Measurements from ENCODE around the gene AKR1D1. TPM values are rescaled to one million over a fixed set of nuclear protein-coding genes. Genes with fewer than 3 reads are reported as not detected.
A peak's percentile ranks its signal among the peaks of the same experiment; 100 is the strongest.

AKR1D1 gene
- total RNA-seq, 1 experiment from 2014 or later, result not detected

- no peak overlapping the region for H3K4me3 ChIP-seq (ENCODE audit: insufficient read depth, low read depth, low read length)
- DNase-seq, result no peak
- no peaks in the 10 kb centered on the region for H3K36me3 ChIP-seq (replicated peaks; ENCODE audit: control insufficient read depth, insufficient read depth, low read length)
- no peaks in the 10 kb centered on the region for H3K27me3 ChIP-seq (ENCODE audit: control insufficient read depth, insufficient read depth, low read length)
Observed at GRCh38 chr7:138154661-138155060, 78.4 kb downstream of the AKR1D1 start.

- Histone ChIP-seq H3K27me3 (ENCODE audit: control insufficient read depth, insufficient read depth, low read length) (no peaks in the 10 kb centered on the region), H3K4me3 (ENCODE audit: insufficient read depth, low read depth, low read length) (no peak overlapping the region), H3K36me3 (replicated peaks; ENCODE audit: control insufficient read depth, insufficient read depth, low read length) (no peaks in the 10 kb centered on the region)
- DNase-seq, result no peak
Observed at GRCh38 chr7:138157702-138158101, 81.4 kb downstream of the AKR1D1 start.

GRCh38 chr7:138158739-138159528, 82.7 kb downstream of the AKR1D1 start:
- no peak for DNase-seq

DNA sequence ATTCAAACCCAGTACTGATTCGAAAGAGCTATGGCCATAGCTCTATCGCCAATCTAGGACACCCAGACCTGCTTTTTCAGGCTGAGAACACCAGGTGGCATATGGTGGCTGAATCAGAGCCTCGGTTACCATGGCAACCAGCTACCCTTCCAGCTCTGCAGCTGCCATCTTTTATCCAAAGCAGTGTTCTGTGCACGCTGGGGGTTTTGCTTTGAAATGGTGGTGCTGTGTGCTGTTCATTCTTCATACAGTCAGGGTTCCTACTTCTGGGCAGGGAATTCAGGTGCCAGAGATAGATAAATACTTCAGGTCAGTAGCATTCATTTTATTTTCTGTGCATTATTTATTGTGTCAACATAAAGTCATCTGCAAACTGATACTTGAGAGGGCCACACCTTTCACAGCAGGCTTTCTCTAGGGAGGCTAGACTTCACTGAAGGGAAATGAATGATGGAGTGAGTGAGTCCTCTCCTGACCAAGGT, 85.4 kb downstream of the AKR1D1 start:
- Histone ChIP-seq H3K27me3 (ENCODE audit: control insufficient read depth, insufficient read depth, low read length) (no peaks in the 10 kb centered on the region), H3K36me3 (replicated peaks; ENCODE audit: control insufficient read depth, insufficient read depth, low read length) (no peaks in the 10 kb centered on the region; the same call in 1 of the 2 replicates), H3K4me3 (ENCODE audit: insufficient read depth, low read depth, low read length) (no peak overlapping the region)
- DNase-seq, result peak; percentile 78

More at GRCh38 chr7:138158739-138159528, 82.7 kb downstream of the AKR1D1 start:
- Histone ChIP-seq H3K27me3 (ENCODE audit: control insufficient read depth, insufficient read depth, low read length) (no peaks in the 10 kb centered on the region), H3K4me3 (ENCODE audit: insufficient read depth, low read depth, low read length) (no peak overlapping the region), H3K36me3 (replicated peaks; ENCODE audit: control insufficient read depth, insufficient read depth, low read length) (no peaks in the 10 kb centered on the region)

- Histone ChIP-seq H3K36me3 (replicated peaks; ENCODE audit: control insufficient read depth, insufficient read depth, low read length) (no peaks in the 10 kb centered on the region; the same call in 1 of the 2 replicates), H3K4me3 (ENCODE audit: insufficient read depth, low read depth, low read length) (no peak overlapping the region), H3K27me3 (ENCODE audit: control insufficient read depth, insufficient read depth, low read length) (no peaks in the 10 kb centered on the region)
- DNase-seq, result no peak
Observed at GRCh38 chr7:138162236-138162635, 86.0 kb downstream of the AKR1D1 start.

DNA sequence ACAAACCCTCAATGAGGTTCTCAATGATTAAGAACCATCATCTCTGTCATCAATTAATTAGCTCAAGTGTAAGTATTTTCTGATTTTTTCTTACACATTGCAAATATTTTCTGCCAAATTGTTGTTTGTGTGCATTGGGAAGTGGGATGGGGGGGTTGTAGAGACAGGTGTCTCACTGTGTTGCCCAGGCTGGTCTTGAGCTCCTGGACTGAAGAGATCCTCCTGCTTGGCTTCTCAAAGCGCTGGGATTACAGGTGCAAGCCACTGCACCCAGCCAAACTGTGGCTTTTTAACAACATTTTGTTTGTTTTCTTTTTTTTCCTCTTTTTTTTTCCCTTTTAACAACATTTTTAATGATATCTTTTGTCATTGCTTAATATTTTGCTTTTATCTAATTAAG, 87.5 kb downstream of the AKR1D1 start:
- no peak for DNase-seq
- no peaks in the 10 kb centered on the region for H3K27me3 ChIP-seq (ENCODE audit: control insufficient read depth, insufficient read depth, low read length)
- no peak overlapping the region for H3K4me3 ChIP-seq (ENCODE audit: insufficient read depth, low read depth, low read length)
- no peaks in the 10 kb centered on the region; the same call in 1 of the 2 replicates for H3K36me3 ChIP-seq (replicated peaks; ENCODE audit: control insufficient read depth, insufficient read depth, low read length)

- DNase-seq, result no peak
- H3K27me3 ChIP-seq (ENCODE audit: control insufficient read depth, insufficient read depth, low read length), result no peaks in the 10 kb centered on the region
- no peaks in the 10 kb centered on the region; the same call in 1 of the 2 replicates for H3K36me3 ChIP-seq (replicated peaks; ENCODE audit: control insufficient read depth, insufficient read depth, low read length)
- no peak overlapping the region for H3K4me3 ChIP-seq (ENCODE audit: insufficient read depth, low read depth, low read length)
Observed at GRCh38 chr7:138164804-138165203, 88.5 kb downstream of the AKR1D1 start.

- H3K4me3 ChIP-seq (ENCODE audit: insufficient read depth, low read depth, low read length), result no peak overlapping the region
- no peaks in the 10 kb centered on the region for H3K27me3 ChIP-seq (ENCODE audit: control insufficient read depth, insufficient read depth, low read length)
- no peaks in the 10 kb centered on the region; the same call in 1 of the 2 replicates for H3K36me3 ChIP-seq (replicated peaks; ENCODE audit: control insufficient read depth, insufficient read depth, low read length)
- DNase-seq, result no peak
Observed at GRCh38 chr7:138166681-138167080, 90.4 kb downstream of the AKR1D1 start.

DNA sequence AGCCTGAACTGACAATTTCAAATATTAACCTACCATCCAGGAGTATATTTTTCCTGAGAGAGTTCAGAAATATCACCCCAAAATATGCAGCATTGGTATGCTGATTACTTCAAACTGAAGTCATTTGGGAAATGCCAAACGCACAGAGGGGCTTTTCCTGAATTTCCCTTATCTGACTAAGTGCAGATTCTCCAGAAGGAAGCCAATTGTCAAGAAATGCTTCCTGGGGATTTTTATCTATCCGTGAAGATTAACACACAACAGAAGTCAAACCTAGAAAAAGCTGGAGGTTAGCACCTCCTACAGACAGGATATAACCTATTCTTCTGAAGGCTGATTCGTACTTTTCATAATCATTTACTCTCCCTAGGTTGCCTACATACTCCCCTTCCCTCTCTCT, 91.0 kb downstream of the AKR1D1 start:
- H3K27me3 ChIP-seq (ENCODE audit: control insufficient read depth, insufficient read depth, low read length), result no peaks in the 10 kb centered on the region
- DNase-seq, result no peak
- H3K36me3 ChIP-seq (replicated peaks; ENCODE audit: control insufficient read depth, insufficient read depth, low read length), result no peaks in the 10 kb centered on the region; the same call in 1 of the 2 replicates
- no peak overlapping the region for H3K4me3 ChIP-seq (ENCODE audit: insufficient read depth, low read depth, low read length)

DNA sequence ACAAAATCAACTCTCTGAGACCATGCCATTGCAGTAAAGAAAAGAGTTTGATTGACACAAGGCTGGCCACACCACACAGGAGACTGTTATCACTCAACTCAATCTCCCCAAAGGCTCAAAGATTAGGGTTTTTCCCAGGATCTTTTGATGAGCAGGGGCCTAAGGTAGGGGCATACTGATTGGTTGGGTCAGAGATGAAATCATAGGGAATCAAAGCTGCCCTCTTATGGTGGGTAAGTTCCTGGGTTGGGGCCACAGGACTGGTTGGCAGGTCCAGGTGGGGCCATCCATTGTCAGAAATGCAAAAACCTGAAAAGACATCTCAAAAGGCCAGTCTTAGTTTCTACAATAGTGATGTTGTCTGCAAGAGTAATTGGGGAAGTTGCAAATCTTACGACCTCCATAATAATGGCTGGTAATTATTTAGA, 91.6 kb downstream of the AKR1D1 start:
- DNase-seq, result no peak
- no peaks in the 10 kb centered on the region for H3K27me3 ChIP-seq (ENCODE audit: control insufficient read depth, insufficient read depth, low read length)
- H3K4me3 ChIP-seq (ENCODE audit: insufficient read depth, low read depth, low read length), result no peak overlapping the region
- H3K36me3 ChIP-seq (replicated peaks; ENCODE audit: control insufficient read depth, insufficient read depth, low read length), result no peaks in the 10 kb centered on the region; the same call in 1 of the 2 replicates

Other genes with a start within 250 kb of the AKR1D1 start
- 0.04 and 0.14 TPM in 2 replicates for gene DGKI, start 229.5 kb upstream of the AKR1D1 start, total RNA-seq (2014; rRNA removed; shearing (Covaris generic))
- gene CREB3L2, start 74.4 kb upstream of the AKR1D1 start, total RNA-seq (2014; rRNA removed; shearing (Covaris generic)), result 11.4 and 13.0 TPM in 2 replicates